GM12872 (cell line): ENCODE data around the gene NDFIP1.

ENCODE experiments used
- TF ChIP-seq, protein P1 (sequence below): IDR thresholded peaks from 3 replicates; pipeline ENCODE4 v1.5.1; 2011; ENCODE audit warnings: low read depth, mild to moderate bottlenecking, low read length, moderate library complexity; ENCODE audit not compliant: insufficient read depth

NDFIP1 gene

DNA sequence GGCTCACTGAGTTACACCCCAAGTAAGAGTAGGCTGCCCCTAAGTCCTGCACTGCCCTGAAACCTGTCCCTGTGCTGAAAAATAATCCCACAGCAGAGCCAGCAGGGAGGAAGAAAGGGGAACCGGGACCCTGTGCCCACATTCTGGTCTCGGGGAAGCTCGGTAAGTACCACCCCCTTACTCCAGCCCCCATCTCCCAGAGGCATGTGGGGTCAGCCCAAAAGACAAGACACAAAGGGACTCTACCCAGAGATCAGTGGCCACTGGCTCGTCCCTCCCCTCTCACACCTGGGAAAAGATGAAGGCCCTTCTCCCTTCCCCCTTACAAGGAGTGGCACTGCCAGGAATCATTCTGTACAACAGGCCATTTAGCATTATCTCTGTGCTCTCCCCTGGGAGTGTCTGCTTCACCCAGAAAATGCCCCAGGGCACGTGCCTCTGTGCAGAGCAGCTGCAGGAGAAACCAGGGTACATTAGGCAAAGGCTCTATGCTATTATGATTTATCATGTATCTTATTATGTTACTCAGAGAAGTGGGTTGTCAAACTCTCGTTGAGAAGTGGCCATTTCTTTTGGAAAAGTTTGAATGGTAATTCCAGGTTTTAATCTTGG lies 71.3 kb downstream of the NDFIP1 start:
- TF ChIP-seq, protein P1, sequence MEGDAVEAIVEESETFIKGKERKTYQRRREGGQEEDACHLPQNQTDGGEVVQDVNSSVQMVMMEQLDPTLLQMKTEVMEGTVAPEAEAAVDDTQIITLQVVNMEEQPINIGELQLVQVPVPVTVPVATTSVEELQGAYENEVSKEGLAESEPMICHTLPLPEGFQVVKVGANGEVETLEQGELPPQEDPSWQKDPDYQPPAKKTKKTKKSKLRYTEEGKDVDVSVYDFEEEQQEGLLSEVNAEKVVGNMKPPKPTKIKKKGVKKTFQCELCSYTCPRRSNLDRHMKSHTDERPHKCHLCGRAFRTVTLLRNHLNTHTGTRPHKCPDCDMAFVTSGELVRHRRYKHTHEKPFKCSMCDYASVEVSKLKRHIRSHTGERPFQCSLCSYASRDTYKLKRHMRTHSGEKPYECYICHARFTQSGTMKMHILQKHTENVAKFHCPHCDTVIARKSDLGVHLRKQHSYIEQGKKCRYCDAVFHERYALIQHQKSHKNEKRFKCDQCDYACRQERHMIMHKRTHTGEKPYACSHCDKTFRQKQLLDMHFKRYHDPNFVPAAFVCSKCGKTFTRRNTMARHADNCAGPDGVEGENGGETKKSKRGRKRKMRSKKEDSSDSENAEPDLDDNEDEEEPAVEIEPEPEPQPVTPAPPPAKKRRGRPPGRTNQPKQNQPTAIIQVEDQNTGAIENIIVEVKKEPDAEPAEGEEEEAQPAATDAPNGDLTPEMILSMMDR, result no peak

DNA sequence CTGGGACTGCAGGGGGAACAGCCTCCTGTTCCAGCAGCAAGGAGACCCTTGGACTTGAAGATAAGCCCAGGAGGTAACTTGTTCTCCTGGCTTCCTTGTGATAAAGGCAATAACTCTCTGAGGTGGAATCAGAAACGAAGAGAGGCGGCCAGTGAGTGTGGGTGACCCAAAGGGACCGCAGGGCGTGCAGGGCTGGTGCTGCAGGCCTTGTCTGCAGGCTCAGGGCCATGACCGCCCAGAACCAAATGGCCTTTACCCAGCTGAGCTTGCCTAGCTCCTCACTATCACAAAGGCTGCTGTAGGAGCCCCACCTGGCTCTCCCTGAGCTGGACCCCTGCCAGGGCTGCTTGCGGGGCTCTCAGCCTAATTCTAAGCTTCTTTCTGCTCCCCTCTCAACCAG lies 72.5 kb downstream of the NDFIP1 start:
- TF ChIP-seq, protein P1, result no peak

GRCh38 chr5:142181547-142182163 lies 73.1 kb downstream of the NDFIP1 start:
- TF ChIP-seq, protein P1, result no peak

GRCh38 chr5:142182840-142183239 lies 74.3 kb downstream of the NDFIP1 start:
- TF ChIP-seq, protein P1, result no peak

- TF ChIP-seq, protein P1, result no peak
These were observed 75.0 kb downstream of the NDFIP1 start for GRCh38 chr5:142183561-142183960.

- TF ChIP-seq, protein P1, result no peak
These were observed 76.4 kb downstream of the NDFIP1 start for GRCh38 chr5:142184988-142185387.

GRCh38 chr5:142186514-142186856 lies 77.9 kb downstream of the NDFIP1 start:
- TF ChIP-seq, protein P1, result no peak
